Left lung (tissue), 10 donors: Measurements from ENCODE around the gene TACR2. TPM values are rescaled to one million over a fixed set of nuclear protein-coding genes. Genes with fewer than 3 reads are reported as not detected.

Experiments
- ATAC-seq: fragments of 200-7000 bp; cut with Tn5 transposase; one replicate; pipeline ENCODE4 v1.9.1; 2020; ENCODE audit warnings: moderate library complexity
- DNase-seq, 4 donors: peaks; one replicate each; pipeline ENCODE4 v3.0.0-alpha.2; 2013 to 2020
- H3K27ac ChIP-seq, 2 donors: fragments of 200-600 bp; sonication (generic) in 1 of 2; one replicate each; pipeline versions ENCODE4 v1.5.0 to v1.8.0; 2020 to 2021
- H3K27me3 ChIP-seq, 2 donors: fragments of 200-600 bp; sonication (generic) in 1 of 2; one replicate each; pipeline versions ENCODE4 v1.5.0 to v1.8.0; 2020 to 2021
- H3K36me3 ChIP-seq, 2 donors: fragments of 200-600 bp; sonication (generic) in 1 of 2; one replicate each; pipeline versions ENCODE4 v1.5.0 to v1.8.0; 2020 to 2021
- H3K4me1 ChIP-seq, 2 donors: fragments of 200-600 bp; one replicate each; pipeline ENCODE4 v1.8.0; 2021
- H3K4me3 ChIP-seq, 2 donors: fragments of 200-600 bp; sonication (generic) in 1 of 2; one replicate each; pipeline versions ENCODE4 v1.5.0 to v1.8.0; 2020 to 2021; ENCODE audit warnings: mild to moderate bottlenecking in 1 of 2
- H3K9me3 ChIP-seq, 2 donors: fragments of 200-600 bp; sonication (generic) in 1 of 2; one replicate each; pipeline versions ENCODE4 v1.5.0 to v1.8.0; 2020 to 2021
- CTCF ChIP-seq, 2 donors: fragments of 200-600 bp; sonication (generic) in 1 of 2; IDR thresholded peaks; one replicate each; pipeline versions ENCODE4 v1.5.0 to v1.8.0; 2021; ENCODE audit warnings: antibody characterized with exemption in 2 of 2
- intact Hi-C, 2 donors: fragments of 100-400 bp; cut with DNase I; formaldehyde crosslinking; loops; one replicate each; pipeline versions ENCODE4 v1.11.2 to v1.14.2; 2022
- polyA plus RNA-seq, 6 donors: library from polyadenylated mRNA; unstranded; fragments of 120-200 nt; gene quantifications; one replicate each; pipeline ENCODE4 v1.2.1, GENCODE V29; 2013; ENCODE audit not compliant: insufficient read length in 6 of 6
- total RNA-seq, 2 donors: library from RNA; stranded (reverse); fragmentation: NEBNext Ultra II Directional; extraction: Animal tissue kit (Norgen Biotek cat#: 25700); gene quantifications; one replicate each; pipeline ENCODE4 v1.2.1, GENCODE V29; 2021
- donor health status: DM: no; HTN: yes; CAD: no.
- donor health status: DM: no; HTN: no; CAD: no.

The TACR2 gene
- total and polyA plus RNA-seq, 8 donors: 0.31 to 0.70 (median 0.45) TPM

GRCh38 chr10:69411476-69411875 is 5.2 kb downstream of the TACR2 start:
- Histone ChIP-seq H3K9me3 (no peaks in the 10 kb centered on the region), H3K4me3 (no peak overlapping the region), H3K4me1 (peaks cover 7 to 34% of the 10 kb centered on the region in 2 donors), H3K27ac (no peak overlapping the region), H3K27me3 (no peaks in the 10 kb centered on the region), H3K36me3 (no peaks in the 10 kb centered on the region)
- no peak for TF ChIP-seq CTCF (IDR thresholded peaks at IDR 0.05)
- no peak for ATAC-seq
- DNase-seq: peak in 1 of 4 donors; percentile 23
- intact Hi-C loops: loop anchor here (10.0 kb wide), 2 partner anchors 93 to 223 kb away; partner anchors contain the start of gene FAM241B (in 1 of the 2)

- DNase-seq (peak in 1 of 4 donors; percentile 27), ATAC-seq (no peak)
- Histone ChIP-seq H3K9me3 (no peaks in the 10 kb centered on the region), H3K36me3 (no peaks in the 10 kb centered on the region), H3K27ac (no peak overlapping the region), H3K27me3 (no peaks in the 10 kb centered on the region), H3K4me1 (peaks cover 7 to 41% of the 10 kb centered on the region in 2 donors), H3K4me3 (no peak overlapping the region)
- TF ChIP-seq CTCF (IDR thresholded peaks at IDR 0.05): no peak
- intact Hi-C loops: loop anchor here (10.0 kb wide), 2 partner anchors 94 to 224 kb away; partner anchors contain the start of gene FAM241B (in 1 of the 2)
Measured at GRCh38 chr10:69410487-69410886, 6.2 kb downstream of the TACR2 start.

GRCh38 chr10:69409968-69410367 is 6.8 kb downstream of the TACR2 start:
- Histone ChIP-seq H3K27me3 (no peaks in the 10 kb centered on the region), H3K27ac (no peak overlapping the region), H3K4me3 (no peak overlapping the region), H3K4me1 (peaks cover 7 to 45% of the 10 kb centered on the region in 2 donors), H3K9me3 (no peaks in the 10 kb centered on the region), H3K36me3 (no peaks in the 10 kb centered on the region)
- TF ChIP-seq CTCF (IDR thresholded peaks at IDR 0.05): no peak
- peak in 2 of 4 donors; percentile 42 to 49 for DNase-seq
- no peak for ATAC-seq
- intact Hi-C loops: loop anchor here (10.0 kb wide), 2 partner anchors 95 to 225 kb away; partner anchors contain the start of gene FAM241B (in 1 of the 2)

- ATAC-seq (no peak), DNase-seq (peak in 1 of 4 donors; percentile 39)
Measured at GRCh38 chr10:69409176-69409495, 7.6 kb downstream of the TACR2 start.

More at GRCh38 chr10:69409176-69409495, 7.6 kb downstream of the TACR2 start:
- H3K27me3 ChIP-seq: no peaks in the 10 kb centered on the region
- no peaks in the 10 kb centered on the region for H3K9me3 ChIP-seq
- peaks cover 0 to 6% of the 10 kb centered on the region in 2 donors for H3K36me3 ChIP-seq
- peaks cover 7 to 45% of the 10 kb centered on the region in 2 donors for H3K4me1 ChIP-seq
- no peak for TF ChIP-seq CTCF (IDR thresholded peaks at IDR 0.05)
- peak overlapping the region; percentile 90 to 91 for H3K27ac ChIP-seq
- intact Hi-C loops: no loop called here
- peak overlapping the region; percentile 27 to 35 for H3K4me3 ChIP-seq
